Mesenchymal stem cell (in vitro differentiated cells and primary cell): Measurements from ENCODE around the gene YPEL1.

Experiments used
- DNase-seq: peaks from one replicate; pipeline ENCODE4 v3.0.0-alpha.2; 2013
- H2AFZ ChIP-seq: one replicate; pipeline ENCODE4 v1.6.1; 2013; ENCODE audit warnings: low read depth, mild to moderate bottlenecking, control low read depth, inconsistent platforms, low read length, moderate library complexity
- H2AK5ac ChIP-seq: 2 replicates; pipeline ENCODE4 v1.6.1; 2013; ENCODE audit warnings: low read length, moderate library complexity, mild to moderate bottlenecking, inconsistent platforms; ENCODE audit not compliant: severe bottlenecking
- H2BK120ac ChIP-seq: one replicate; pipeline ENCODE4 v1.6.1; 2013; ENCODE audit warnings: low read depth, mild to moderate bottlenecking, inconsistent platforms, low read length, moderate library complexity
- H2BK12ac ChIP-seq, 2 experiments: one replicate each; pipeline ENCODE4 v1.6.1; 2013; ENCODE audit warnings: inconsistent platforms in 2 of 2, low read length in 2 of 2, mild to moderate bottlenecking in 2 of 2, moderate library complexity in 2 of 2, control low read depth in 1 of 2
- H2BK15ac ChIP-seq: one replicate; pipeline ENCODE4 v1.6.1; 2013; ENCODE audit warnings: mild to moderate bottlenecking, low read depth, inconsistent platforms; ENCODE audit not compliant: poor library complexity, severe bottlenecking
- H2BK5ac ChIP-seq: 2 replicates; pipeline ENCODE4 v1.6.1; 2013; ENCODE audit warnings: low read depth, mild to moderate bottlenecking, low read length, control low read depth, inconsistent platforms; ENCODE audit not compliant: poor library complexity, severe bottlenecking
- H3K14ac ChIP-seq, 2 experiments: one replicate each; pipeline ENCODE4 v1.6.1; 2013; ENCODE audit warnings: inconsistent platforms in 2 of 2, low read length in 2 of 2, control low read depth in 1 of 2, mild to moderate bottlenecking in 1 of 2, moderate library complexity in 1 of 2
- H3K18ac ChIP-seq, 2 experiments: one replicate each; pipeline ENCODE4 v1.6.1; 2013; ENCODE audit warnings: inconsistent platforms in 2 of 2, low read length in 2 of 2, control low read depth in 1 of 2, low read depth in 1 of 2, mild to moderate bottlenecking in 1 of 2
- H3K23ac ChIP-seq, 2 experiments: one replicate each; pipeline ENCODE4 v1.6.1; 2013; ENCODE audit warnings: inconsistent platforms in 2 of 2, low read length in 2 of 2, mild to moderate bottlenecking in 2 of 2, moderate library complexity in 2 of 2, control low read depth in 1 of 2
- H3K27ac ChIP-seq: 2 replicates; pipeline ENCODE4 v1.5.1; 2013; ENCODE audit warnings: mild to moderate bottlenecking, moderate library complexity, low read length, control low read depth, inconsistent platforms; ENCODE audit not compliant: poor library complexity, severe bottlenecking
- H3K27me3 ChIP-seq, 2 experiments: 2 replicates each; pipeline versions ENCODE4 v1.6.1 to v1.7.0; 2013; ENCODE audit warnings: low read length in 2 of 2, mild to moderate bottlenecking in 2 of 2, moderate library complexity in 2 of 2, control low read depth in 1 of 2, inconsistent platforms in 1 of 2; ENCODE audit not compliant: control insufficient read depth in 1 of 2, insufficient read depth in 1 of 2
- H3K36me3 ChIP-seq, 2 experiments: 2 replicates each; pipeline versions ENCODE4 v1.6.1 to v1.7.0; 2013; ENCODE audit warnings: low read length in 2 of 2, control low read depth in 1 of 2, inconsistent platforms in 1 of 2, low read depth in 1 of 2, mild to moderate bottlenecking in 1 of 2; ENCODE audit not compliant: insufficient read depth in 2 of 2, control insufficient read depth in 1 of 2
- H3K4ac ChIP-seq, 2 experiments: one replicate each; pipeline ENCODE4 v1.6.1; 2013; ENCODE audit warnings: inconsistent platforms in 2 of 2, low read length in 2 of 2, mild to moderate bottlenecking in 2 of 2, moderate library complexity in 2 of 2, control low read depth in 1 of 2, low read depth in 1 of 2
- H3K4me1 ChIP-seq: 2 replicates; pipeline ENCODE4 v1.6.1; 2013; ENCODE audit warnings: low read depth, low read length, control low read depth; ENCODE audit not compliant: control insufficient read depth, insufficient read depth
- H3K4me2 ChIP-seq: 2 replicates; pipeline ENCODE4 v1.6.1; 2013; ENCODE audit warnings: low read length, mild to moderate bottlenecking, inconsistent platforms; ENCODE audit not compliant: poor library complexity, severe bottlenecking
- H3K4me3 ChIP-seq, 2 experiments: 2 replicates each; pipeline versions ENCODE4 v1.5.1 to v1.7.0; 2013; ENCODE audit warnings: low read length in 2 of 2, mild to moderate bottlenecking in 2 of 2, control low read depth in 1 of 2, low read depth in 1 of 2; ENCODE audit not compliant: insufficient read depth in 1 of 2
- H3K79me1 ChIP-seq: replicated peaks from 2 replicates; pipeline ENCODE4 v1.6.1; 2013; ENCODE audit warnings: mild to moderate bottlenecking, control low read depth, low read length, inconsistent platforms; ENCODE audit not compliant: poor library complexity, severe bottlenecking
- H3K9ac ChIP-seq: 2 replicates; pipeline ENCODE4 v1.7.0; 2013; ENCODE audit warnings: mild to moderate bottlenecking, low read length, moderate library complexity
- H3K9me3 ChIP-seq: 2 replicates; pipeline ENCODE4 v1.7.0; 2013; ENCODE audit warnings: mild to moderate bottlenecking, low read length; ENCODE audit not compliant: control insufficient read depth
- H4K8ac ChIP-seq: one replicate; pipeline ENCODE4 v1.6.1; 2013; ENCODE audit warnings: inconsistent platforms, mild to moderate bottlenecking, low read length, moderate library complexity
- H4K91ac ChIP-seq: one replicate; pipeline ENCODE4 v1.6.1; 2013; ENCODE audit warnings: mild to moderate bottlenecking, low read length, inconsistent platforms
- WGBS: methylation state at CpG from one replicate; pipeline ENCODE4 v1.1.7; 2013; ENCODE audit warnings: mixed read lengths; 5-methylcytosine and 5-hydroxymethylcytosine counted together

YPEL1 gene

DNA sequence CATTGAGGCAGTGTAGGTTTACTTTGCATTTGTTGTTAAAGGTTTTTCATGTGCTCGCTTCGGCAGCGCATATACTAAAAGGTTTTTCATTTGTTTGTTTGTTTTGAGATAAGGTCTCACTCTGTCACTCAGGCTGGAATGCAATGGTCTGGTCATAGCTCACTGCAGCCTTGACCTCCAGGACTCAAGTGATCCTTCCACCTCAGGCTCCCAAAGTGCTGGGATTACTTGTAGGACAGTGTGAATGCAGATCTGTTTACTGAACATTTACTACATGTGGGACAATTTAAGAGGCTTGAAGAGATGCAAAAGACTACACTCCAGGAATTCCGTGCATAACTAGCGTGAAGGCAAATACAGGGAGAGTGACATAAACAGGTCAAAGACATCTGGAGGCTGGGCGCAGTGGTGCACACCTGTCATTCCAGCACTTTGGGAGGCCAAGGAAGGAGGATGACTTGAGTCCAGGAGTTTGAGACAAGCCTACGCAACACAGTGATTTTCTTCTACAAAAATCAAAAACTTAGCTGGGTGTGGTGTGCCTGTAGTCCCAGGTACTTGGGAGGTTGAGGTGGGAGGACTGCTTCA lies 34.1 kb downstream of the YPEL1 start:
- DNase-seq: no peak
- Histone ChIP-seq H4K8ac (no peak overlapping the region), H2BK5ac (no peak overlapping the region), H3K14ac (no peak overlapping the region), H3K23ac (no peak overlapping the region), H3K4ac (no peak overlapping the region), H3K4me1 (peaks cover 12% of the 10 kb centered on the region), H2BK120ac (no peak overlapping the region), H3K4me2 (no peak overlapping the region), H3K18ac (no peak overlapping the region), H2BK12ac (no peak overlapping the region), H4K91ac (no peak overlapping the region), H3K27me3 (peaks cover 0 to 3% of the 10 kb centered on the region in 2 experiments), H2AFZ (no peak overlapping the region), H2AK5ac (no peak overlapping the region), H3K9ac (no peak overlapping the region), H3K36me3 (peaks cover 15 to 18% of the 10 kb centered on the region in 2 experiments), H3K79me1 (no peaks in the 10 kb centered on the region), H3K27ac (no peak overlapping the region), H2BK15ac (no peak overlapping the region), H3K9me3 (no peaks in the 10 kb centered on the region), H3K4me3 (no peak overlapping the region)
- 60% methylated on average over 6 of the region's 7 CpGs for WGBS

DNA sequence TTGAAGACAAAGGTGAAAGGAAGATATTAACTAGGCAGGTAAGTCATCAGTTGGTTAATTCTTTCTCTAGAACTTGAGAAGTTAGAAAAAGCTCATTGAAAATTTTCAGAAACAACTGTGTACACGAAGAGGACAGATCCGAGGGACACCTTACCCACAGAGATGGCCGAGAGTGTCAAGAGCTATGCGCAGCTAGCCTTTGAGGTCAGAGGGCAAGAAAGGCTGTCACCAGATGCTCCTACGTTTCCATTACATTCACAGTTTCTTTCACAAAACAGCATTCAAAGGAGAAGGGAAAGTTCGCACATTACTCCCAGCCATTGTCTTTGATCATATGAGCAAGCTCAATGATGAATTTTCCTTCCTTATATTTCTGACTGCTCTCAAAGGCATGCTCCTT lies 34.8 kb downstream of the YPEL1 start:
- peaks cover 12% of the 10 kb centered on the region for H3K4me1 ChIP-seq
- H3K9ac ChIP-seq: no peak overlapping the region
- H3K36me3 ChIP-seq: peaks cover 22 to 24% of the 10 kb centered on the region in 2 experiments
- no peak for DNase-seq
- H2BK15ac ChIP-seq: no peak overlapping the region
- no peak overlapping the region for H3K23ac ChIP-seq
- H3K4ac ChIP-seq: no peak overlapping the region
- H4K8ac ChIP-seq: no peak overlapping the region
- peaks cover 0 to 3% of the 10 kb centered on the region in 2 experiments for H3K27me3 ChIP-seq
- H3K4me2 ChIP-seq: no peak overlapping the region
- H3K27ac ChIP-seq: no peak overlapping the region
- no peak overlapping the region for H2AK5ac ChIP-seq
- no peak overlapping the region for H2AFZ ChIP-seq
- H2BK12ac ChIP-seq: no peak overlapping the region
- no peak overlapping the region for H3K4me3 ChIP-seq
- WGBS: 83% methylated on average over 6 of the region's 6 CpGs
- H3K9me3 ChIP-seq: no peaks in the 10 kb centered on the region
- no peak overlapping the region for H2BK120ac ChIP-seq
- no peak overlapping the region for H4K91ac ChIP-seq
- no peak overlapping the region for H2BK5ac ChIP-seq
- no peaks in the 10 kb centered on the region for H3K79me1 ChIP-seq
- no peak overlapping the region for H3K18ac ChIP-seq
- H3K14ac ChIP-seq: no peak overlapping the region

DNA sequence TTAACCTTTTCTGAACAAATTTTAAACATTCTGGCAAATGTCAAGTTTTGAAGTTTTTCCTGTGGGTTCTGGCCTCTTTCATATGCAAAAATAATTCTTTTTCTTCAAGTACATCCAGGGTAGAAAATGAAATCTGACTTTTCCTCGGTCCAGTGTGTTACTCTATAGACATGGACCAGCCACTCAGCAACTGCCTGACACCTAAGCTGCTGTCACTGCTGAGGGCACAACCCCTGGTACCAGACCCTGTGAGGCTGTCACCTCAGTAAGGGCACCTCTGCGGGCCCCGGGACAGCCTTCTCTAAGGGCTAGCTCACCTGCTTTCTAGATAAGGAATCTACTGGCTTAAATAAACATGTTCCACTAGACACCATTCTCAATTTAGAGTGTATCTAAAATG lies 36.0 kb downstream of the YPEL1 start:
- Histone ChIP-seq H2AFZ (no peak overlapping the region), H3K4me3 (no peak overlapping the region), H3K23ac (no peak overlapping the region), H3K4me2 (no peak overlapping the region), H2BK120ac (no peak overlapping the region), H3K9ac (no peak overlapping the region), H2BK5ac (no peak overlapping the region), H3K4ac (no peak overlapping the region), H3K27ac (no peak overlapping the region), H2AK5ac (no peak overlapping the region), H3K18ac (no peak overlapping the region), H4K8ac (no peak overlapping the region), H4K91ac (no peak overlapping the region), H3K36me3 (peaks cover 32 to 36% of the 10 kb centered on the region in 2 experiments), H3K79me1 (no peaks in the 10 kb centered on the region), H2BK12ac (no peak overlapping the region), H2BK15ac (no peak overlapping the region), H3K9me3 (no peaks in the 10 kb centered on the region), H3K4me1 (peaks cover 12% of the 10 kb centered on the region), H3K14ac (no peak overlapping the region), H3K27me3 (peaks cover 0 to 3% of the 10 kb centered on the region in 2 experiments)
- DNase-seq: no peak
- WGBS: 94% methylated on average over 1 of the region's 3 CpGs

DNA sequence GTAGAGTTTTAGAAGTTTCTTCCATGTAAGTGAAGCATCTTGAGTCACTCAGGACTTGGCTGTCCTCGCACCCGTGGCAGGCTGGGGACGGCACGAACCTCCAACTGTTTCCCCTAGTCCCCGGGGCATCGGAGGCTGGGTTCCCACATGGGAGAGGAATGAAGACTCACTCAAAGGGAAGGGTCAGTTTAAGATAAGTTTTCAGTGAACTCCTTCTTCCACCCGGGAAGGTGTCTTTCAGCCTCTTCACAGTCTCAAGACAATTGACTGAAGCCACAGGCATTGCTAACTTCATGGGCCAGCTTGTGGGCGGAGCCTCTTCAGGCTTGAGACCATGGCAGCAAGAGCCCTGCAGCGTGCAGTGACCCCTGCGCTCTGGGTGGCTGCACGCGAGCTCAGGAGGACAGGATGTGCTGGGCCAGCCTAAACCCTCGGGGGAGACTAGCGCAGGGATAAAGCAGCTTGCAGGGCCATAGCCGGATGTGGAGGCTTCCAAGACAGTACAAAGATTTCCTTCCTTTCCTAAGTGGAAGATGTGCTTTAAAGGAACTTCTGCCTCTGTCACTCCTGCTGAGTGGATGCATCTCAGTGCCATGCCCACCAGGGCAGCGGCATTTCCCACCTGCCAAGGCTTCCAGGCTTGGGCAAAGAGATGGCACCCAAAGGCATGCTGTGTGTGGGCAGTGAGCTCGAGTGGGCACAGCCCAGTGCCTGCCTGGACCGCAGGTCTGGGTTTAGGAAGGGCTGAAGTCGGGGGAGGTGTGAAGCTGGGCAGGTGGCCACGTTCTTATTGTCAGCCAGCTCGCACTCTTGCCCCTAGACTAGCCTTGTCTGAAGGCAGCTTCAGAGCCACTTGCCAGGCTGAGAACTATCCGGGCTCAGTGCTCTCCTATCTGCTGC lies 36.9 kb downstream of the YPEL1 start:
- H3K4me2 ChIP-seq: no peak overlapping the region
- peak overlapping the region in 1 of 2 experiments; percentile 20 for H3K4ac ChIP-seq
- peak overlapping the region in 1 of 2 experiments; percentile 38 for H3K23ac ChIP-seq
- peaks cover 42 to 46% of the 10 kb centered on the region in 2 experiments for H3K36me3 ChIP-seq
- peak overlapping the region; percentile 41 for H2AK5ac ChIP-seq
- peak overlapping the region; percentile 15 for H3K9ac ChIP-seq
- peak overlapping the region in 1 of 2 experiments; percentile 96 for H2BK12ac ChIP-seq
- H3K79me1 ChIP-seq: no peaks in the 10 kb centered on the region
- no peak overlapping the region for H2BK15ac ChIP-seq
- H2BK5ac ChIP-seq: no peak overlapping the region
- H3K14ac ChIP-seq: peak overlapping the region in 1 of 2 experiments; percentile 74
- no peak overlapping the region for H2BK120ac ChIP-seq
- peak overlapping the region; percentile 46 to 78 for H3K18ac ChIP-seq
- H4K91ac ChIP-seq: peak overlapping the region; percentile 16
- peaks cover 12% of the 10 kb centered on the region for H3K4me1 ChIP-seq
- 71% methylated on average over 21 of the region's 22 CpGs for whole genome bisulfite sequencing
- H3K27me3 ChIP-seq: peaks cover 0 to 3% of the 10 kb centered on the region in 2 experiments
- no peaks in the 10 kb centered on the region for H3K9me3 ChIP-seq
- H2AFZ ChIP-seq: no peak overlapping the region
- peak; percentile 56 for DNase-seq
- no peak overlapping the region for H3K27ac ChIP-seq
- H3K4me3 ChIP-seq: no peak overlapping the region
- H4K8ac ChIP-seq: no peak overlapping the region
